22Rv1 (cell line): Measurements from ENCODE around the gene KRTAP10-9.

Source experiments
- ZFX ChIP-seq: fragments of 450-650 bp; IDR thresholded peaks from 2 replicates; pipeline ENCODE4 v1.6.1; 2017; ENCODE audit warnings: antibody characterized with exemption, borderline replicate concordance
- TF ChIP-seq, protein P1 (sequence below): fragments of 450-650 bp; IDR thresholded peaks from 2 replicates; pipeline ENCODE4 v1.5.1; 2017; ENCODE audit warnings: mild to moderate bottlenecking

- TF ChIP-seq ZFX: no peak
- TF ChIP-seq, protein P1, sequence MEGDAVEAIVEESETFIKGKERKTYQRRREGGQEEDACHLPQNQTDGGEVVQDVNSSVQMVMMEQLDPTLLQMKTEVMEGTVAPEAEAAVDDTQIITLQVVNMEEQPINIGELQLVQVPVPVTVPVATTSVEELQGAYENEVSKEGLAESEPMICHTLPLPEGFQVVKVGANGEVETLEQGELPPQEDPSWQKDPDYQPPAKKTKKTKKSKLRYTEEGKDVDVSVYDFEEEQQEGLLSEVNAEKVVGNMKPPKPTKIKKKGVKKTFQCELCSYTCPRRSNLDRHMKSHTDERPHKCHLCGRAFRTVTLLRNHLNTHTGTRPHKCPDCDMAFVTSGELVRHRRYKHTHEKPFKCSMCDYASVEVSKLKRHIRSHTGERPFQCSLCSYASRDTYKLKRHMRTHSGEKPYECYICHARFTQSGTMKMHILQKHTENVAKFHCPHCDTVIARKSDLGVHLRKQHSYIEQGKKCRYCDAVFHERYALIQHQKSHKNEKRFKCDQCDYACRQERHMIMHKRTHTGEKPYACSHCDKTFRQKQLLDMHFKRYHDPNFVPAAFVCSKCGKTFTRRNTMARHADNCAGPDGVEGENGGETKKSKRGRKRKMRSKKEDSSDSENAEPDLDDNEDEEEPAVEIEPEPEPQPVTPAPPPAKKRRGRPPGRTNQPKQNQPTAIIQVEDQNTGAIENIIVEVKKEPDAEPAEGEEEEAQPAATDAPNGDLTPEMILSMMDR: no peak
Measured at GRCh38 chr21:44650265-44650972, 23.5 kb downstream of the KRTAP10-9 start.
